Spleen (tissue), 11 donors: Measurements from ENCODE around the gene MYO7A. TPM values are rescaled to one million over a fixed set of nuclear protein-coding genes. Genes with fewer than 3 reads are reported as not detected.

Experiments
- DNase-seq: peaks from one replicate; pipeline ENCODE4 v3.0.0-alpha.2; 2020
- H3K27ac ChIP-seq, 8 donors: fragments of 200-600 bp; sonication (generic) in 7 of 8; 1 replicate in 4 of 8; 2 replicates in 4 of 8; pipeline versions ENCODE4 v1.5.0 to v1.8.0; 2016 to 2021; ENCODE audit warnings: inconsistent platforms in 4 of 8, mild to moderate bottlenecking in 4 of 8, moderate library complexity in 1 of 8
- H3K27me3 ChIP-seq, 7 donors: fragments of 200-600 bp; sonication (generic) in 6 of 7; replicated peaks in 1 of 7; 1 replicate in 4 of 7; 2 replicates in 3 of 7; pipeline versions ENCODE4 v1.5.0 to v1.8.0; 2016 to 2021; ENCODE audit warnings: inconsistent platforms in 3 of 7, mild to moderate bottlenecking in 1 of 7
- H3K36me3 ChIP-seq, 6 donors: fragments of 200-600 bp; sonication (generic) in 5 of 6; 1 replicate in 4 of 6; 2 replicates in 2 of 6; pipeline versions ENCODE4 v1.5.0 to v1.8.0; 2016 to 2021; ENCODE audit warnings: inconsistent platforms in 2 of 6
- H3K4me1 ChIP-seq, 6 donors: fragments of 200-600 bp; sonication (generic) in 5 of 6; 1 replicate in 3 of 6; 2 replicates in 3 of 6; pipeline versions ENCODE4 v1.5.0 to v1.8.0; 2016 to 2021; ENCODE audit warnings: inconsistent platforms in 3 of 6
- H3K4me3 ChIP-seq, 8 donors: fragments of 200-600 bp; sonication (generic) in 7 of 8; 1 replicate in 4 of 8; 2 replicates in 4 of 8; pipeline versions ENCODE4 v1.5.0 to v1.8.0; 2016 to 2021; ENCODE audit warnings: inconsistent platforms in 4 of 8, mild to moderate bottlenecking in 4 of 8, moderate library complexity in 2 of 8
- H3K9me3 ChIP-seq, 8 donors: fragments of 200-600 bp; sonication (generic) in 7 of 8; 1 replicate in 4 of 8; 2 replicates in 4 of 8; pipeline versions ENCODE4 v1.5.0 to v1.8.0; 2016 to 2021; ENCODE audit warnings: inconsistent platforms in 4 of 8
- CTCF ChIP-seq, 11 experiments: fragments of 200-600 bp in 7 of 11; fragments of 450-650 bp in 4 of 11; sonication (generic) in 4 of 11; IDR thresholded peaks in 8 of 11; conservative IDR thresholded peaks in 3 of 11; 1 replicate in 7 of 11; 2 replicates in 4 of 11; pipeline versions ENCODE4 v1.4.0 to v1.8.0; 2016 to 2021; ENCODE audit warnings: antibody characterized with exemption in 11 of 11, inconsistent platforms in 4 of 11, mild to moderate bottlenecking in 1 of 11
- POLR2A ChIP-seq, 3 donors: fragments of 450-650 bp; IDR thresholded peaks; one replicate each; pipeline ENCODE4 v1.5.1; 2017; ENCODE audit warnings: antibody characterized with exemption in 3 of 3, mild to moderate bottlenecking in 1 of 3
- POLR2AphosphoS5 ChIP-seq, 3 donors: sonication (generic); formaldehyde crosslinking; IDR thresholded peaks; one replicate each; pipeline ENCODE4 v1.5.1; 2017; ENCODE audit warnings: antibody characterized with exemption in 3 of 3
- WGBS, 5 donors: extraction: QIAGEN DNeasy Blood & Tissue Kit in 3 of 5; methylation state at CpG; one replicate each; pipeline versions ENCODE4 v1.1.5 to v1.1.7; 2013 to 2018; 5-methylcytosine and 5-hydroxymethylcytosine counted together
- intact Hi-C: fragments of 100-400 bp; cut with DNase I; formaldehyde crosslinking; loops from one replicate; pipeline ENCODE4 v1.15.0; 2023; ENCODE audit warnings: low total_unique reads
- polyA plus RNA-seq, 3 donors: library from polyadenylated mRNA; stranded (reverse); fragments of 200-250 nt; gene quantifications; one replicate each; pipeline ENCODE4 v1.2.1, GENCODE V29; 2013
- total RNA-seq, 7 donors: library from RNA; depleted of rRNA in 3 of 7; stranded (reverse); fragments of >200 nt in 3 of 7; fragmentation: NEBNext Ultra II Directional in 4 of 7; extraction: Animal tissue kit (Norgen Biotek cat#: 25700) in 4 of 7; gene quantifications; one replicate each; pipeline versions ENCODE4 v1.1.0 to v1.2.1, GENCODE V29; 2016 to 2021
- donor health status: healthy with polysubstance abuse.
- donor health status: DM: no; HTN: no; CAD: no; lungs with moderate emphysema.
- donor health status: DM: no; HTN: no; CAD: no.
- donor health status: Bipolar disorder and iron deficiency.
- donor health status: healthy.
- donor health status: DM: no; HTN: no; CAD: no.
- donor health status: DM: yes; HTN: yes; CAD: no.

Gene MYO7A
- total and polyA plus RNA-seq, 10 donors = 3.5 to 147 (median 33.0) TPM

- 89 to 93% (median 91%) methylated on average over 15 of the region's 15 CpGs for whole genome bisulfite sequencing, 5 donors
- Histone ChIP-seq H3K9me3 (no peaks in the 10 kb centered on the region), H3K27ac (no peak overlapping the region), H3K4me3 (no peak overlapping the region), H3K27me3 (no peaks in the 10 kb centered on the region), H3K4me1 (no peaks in the 10 kb centered on the region), H3K36me3 (peaks cover 0 to 10% (median 0%) of the 10 kb centered on the region in 6 donors)
- no peak for TF ChIP-seq POLR2AphosphoS5 (IDR thresholded peaks at IDR 0.05)
- no peak for TF ChIP-seq POLR2A (IDR thresholded peaks at IDR 0.05)
- DNase-seq = no peak
- intact Hi-C loops = no loop called here
Observed at GRCh38 chr11:77115956-77116355, 12.1 kb upstream of the MYO7A start.

GRCh38 chr11:77117492-77117891 lies 10.6 kb upstream of the MYO7A start:
- no peak for DNase-seq
- intact Hi-C loops = no loop called here
- Histone ChIP-seq H3K36me3 (peaks cover 0 to 26% (median 0%) of the 10 kb centered on the region in 6 donors), H3K4me1 (no peaks in the 10 kb centered on the region), H3K9me3 (no peaks in the 10 kb centered on the region), H3K27me3 (no peaks in the 10 kb centered on the region), H3K27ac (no peak overlapping the region), H3K4me3 (no peak overlapping the region)
- 84 to 91% (median 89%) methylated on average over 7 of the region's 7 CpGs for WGBS, 5 donors
- no peak for TF ChIP-seq POLR2A (IDR thresholded peaks at IDR 0.05)
- TF ChIP-seq POLR2AphosphoS5 (IDR thresholded peaks at IDR 0.05) = no peak
- no peak for TF ChIP-seq CTCF (IDR thresholded peaks at IDR 0.05 in 8 of 11, conservative IDR thresholded peaks at IDR 0.05 in 3 of 11)

- DNase-seq = no peak
- Histone ChIP-seq H3K9me3 (no peaks in the 10 kb centered on the region), H3K4me1 (no peaks in the 10 kb centered on the region), H3K36me3 (peaks cover 0 to 32% (median 0%) of the 10 kb centered on the region in 6 donors), H3K4me3 (no peak overlapping the region), H3K27me3 (no peaks in the 10 kb centered on the region), H3K27ac (no peak overlapping the region)
- WGBS, 5 donors = 90 to 95% (median 94%) methylated on average over 2 to 17 of the region's 17 CpGs
- intact Hi-C loops = no loop called here
- TF ChIP-seq POLR2A (IDR thresholded peaks at IDR 0.05) = no peak
- TF ChIP-seq CTCF (IDR thresholded peaks at IDR 0.05 in 8 of 11, conservative IDR thresholded peaks at IDR 0.05 in 3 of 11) = no peak
- TF ChIP-seq POLR2AphosphoS5 (IDR thresholded peaks at IDR 0.05) = no peak
Observed at GRCh38 chr11:77118086-77118485, 10.0 kb upstream of the MYO7A start.

GRCh38 chr11:77118971-77119370 lies 9.1 kb upstream of the MYO7A start:
- no peaks in the 10 kb centered on the region for H3K9me3 ChIP-seq
- no peaks in the 10 kb centered on the region for H3K4me1 ChIP-seq
- DNase-seq = no peak
- no peak overlapping the region for H3K27ac ChIP-seq
- H3K4me3 ChIP-seq = no peak overlapping the region
- H3K27me3 ChIP-seq = no peaks in the 10 kb centered on the region
- intact Hi-C loops = no loop called here
- WGBS, 5 donors = 92 to 95% (median 94%) methylated on average over 8 to 12 of the region's 12 CpGs
- H3K36me3 ChIP-seq = peaks cover 0 to 40% (median 3%) of the 10 kb centered on the region in 6 donors
- no peak for TF ChIP-seq POLR2AphosphoS5 (IDR thresholded peaks at IDR 0.05)

- H3K4me3 ChIP-seq = no peak overlapping the region
- 92 to 98% (median 97%) methylated on average over 3 to 9 of the region's 9 CpGs for WGBS, 5 donors
- no peaks in the 10 kb centered on the region for H3K27me3 ChIP-seq
- no peaks in the 10 kb centered on the region for H3K9me3 ChIP-seq
- H3K4me1 ChIP-seq = no peaks in the 10 kb centered on the region
- intact Hi-C loops = no loop called here
- H3K27ac ChIP-seq = no peak overlapping the region
- TF ChIP-seq POLR2AphosphoS5 (IDR thresholded peaks at IDR 0.05) = no peak
- TF ChIP-seq POLR2A (IDR thresholded peaks at IDR 0.05) = no peak
- TF ChIP-seq CTCF (IDR thresholded peaks at IDR 0.05 in 8 of 11, conservative IDR thresholded peaks at IDR 0.05 in 3 of 11) = no peak
- no peak for DNase-seq
- peaks cover 0 to 46% (median 3%) of the 10 kb centered on the region in 6 donors for H3K36me3 ChIP-seq
Observed at GRCh38 chr11:77119531-77119936, 8.5 kb upstream of the MYO7A start.
